IMR-90 (cell line): ENCODE data around the gene AHCTF1. TPM values are rescaled to one million over a fixed set of nuclear protein-coding genes. Genes with fewer than 3 reads are reported as not detected.

Experiments
- ATAC-seq: fragments of 200-7000 bp; cut with Tn5 transposase; 2 replicates; pipeline ENCODE4 v1.9.1; 2020; ENCODE audit warnings: low read depth, mild to moderate bottlenecking, moderate library complexity
- BruUV-seq: library from RNA; stranded (reverse); fragments of 400-500 nt; replicated peaks from 2 replicates; lab custom pipeline; 2021; lab: Mats Ljungman, UMichigan
- CTCF ChIA-PET: fragments of 300-600 bp; formaldehyde crosslinking; extraction: SDS; loops from one replicate; lab custom pipeline; 2021; ENCODE audit warnings: antibody characterized with exemption; lab: Yijun Ruan, JAX
- POLR2A ChIA-PET: fragments of 300-600 bp; sonication (Branson Sonifier 250); formaldehyde crosslinking; loops from one replicate; lab custom pipeline; 2022; ENCODE audit warnings: antibody characterized with exemption; ENCODE audit not compliant: unreplicated experiment; lab: Charles Lee
- DNase-seq: peaks from one replicate; pipeline ENCODE4 v3.0.0; 2013
- H2AFZ ChIP-seq: replicated peaks from 2 replicates; pipeline ENCODE3; 2013; ENCODE audit warnings: low read length, mild to moderate bottlenecking; ENCODE audit not compliant: poor library complexity
- H2AK5ac ChIP-seq: 2 replicates; pipeline ENCODE4 v1.6.1; 2013; ENCODE audit warnings: low read depth, low read length, inconsistent platforms
- H2AK9ac ChIP-seq: replicated peaks from 2 replicates; pipeline ENCODE3; 2013; ENCODE audit warnings: mild to moderate bottlenecking, low read depth, low read length, moderate library complexity; ENCODE audit not compliant: poor library complexity
- H2BK120ac ChIP-seq: 2 replicates; pipeline ENCODE4 v1.6.1; 2013; ENCODE audit warnings: low read depth, low read length, inconsistent platforms
- H2BK15ac ChIP-seq: 3 replicates; pipeline ENCODE4 v1.6.1; 2013; ENCODE audit warnings: low read depth, low read length, inconsistent platforms
- H2BK20ac ChIP-seq: 2 replicates; pipeline ENCODE4 v1.6.1; 2013; ENCODE audit warnings: low read depth, mild to moderate bottlenecking, inconsistent platforms, low read length, moderate library complexity
- H2BK5ac ChIP-seq: 2 replicates; pipeline ENCODE4 v1.6.1; 2013; ENCODE audit warnings: mild to moderate bottlenecking, low read depth, low read length, inconsistent platforms; ENCODE audit not compliant: poor library complexity, severe bottlenecking
- H3K14ac ChIP-seq: replicated peaks from 2 replicates; pipeline ENCODE4 v1.6.1; 2013; ENCODE audit warnings: low read depth, low read length, inconsistent platforms
- H3K18ac ChIP-seq: 2 replicates; pipeline ENCODE4 v1.6.1; 2013; ENCODE audit warnings: low read depth, low read length, control low read depth
- H3K23ac ChIP-seq: 2 replicates; pipeline ENCODE4 v1.6.1; 2013; ENCODE audit warnings: low read depth, low read length, inconsistent platforms
- H3K27ac ChIP-seq: 2 replicates; pipeline ENCODE4 v1.5.1; 2013; ENCODE audit warnings: mild to moderate bottlenecking, control low read depth, low read length; ENCODE audit not compliant: insufficient read depth
- H3K27me3 ChIP-seq: 2 replicates; pipeline ENCODE4 v1.6.1; 2013; ENCODE audit warnings: low read length; ENCODE audit not compliant: control insufficient read depth, insufficient read depth
- H3K36me3 ChIP-seq: 2 replicates; pipeline ENCODE4 v1.6.1; 2013; ENCODE audit warnings: low read length, mixed read lengths; ENCODE audit not compliant: control insufficient read depth, insufficient read depth
- H3K4ac ChIP-seq: 2 replicates; pipeline ENCODE4 v1.6.1; 2013; ENCODE audit warnings: low read depth, low read length, inconsistent platforms
- H3K4me1 ChIP-seq: 2 replicates; pipeline ENCODE4 v1.6.1; 2013; ENCODE audit warnings: low read length, mixed read lengths; ENCODE audit not compliant: control insufficient read depth, insufficient read depth
- H3K4me2 ChIP-seq: 2 replicates; pipeline ENCODE4 v1.6.1; 2013; ENCODE audit warnings: low read depth, mild to moderate bottlenecking, control low read depth, low read length, moderate library complexity
- H3K4me3 ChIP-seq: 2 replicates; pipeline ENCODE4 v1.5.1; 2013; ENCODE audit warnings: low read depth, mild to moderate bottlenecking, control low read depth, low read length, moderate library complexity; ENCODE audit not compliant: insufficient read depth
- H3K56ac ChIP-seq: 2 replicates; pipeline ENCODE4 v1.6.1; 2013; ENCODE audit warnings: low read length, inconsistent platforms; ENCODE audit not compliant: insufficient read depth; ENCODE audit errors: extremely low read depth
- H3K79me1 ChIP-seq, 2 experiments: 2 replicates each; pipeline ENCODE4 v1.6.1; 2013; ENCODE audit warnings: low read length in 2 of 2, inconsistent platforms in 1 of 2, low read depth in 1 of 2
- H3K9ac ChIP-seq: 2 replicates; pipeline ENCODE4 v1.6.1; 2013; ENCODE audit warnings: low read depth, low read length, control low read depth
- H3K9me1 ChIP-seq: 2 replicates; pipeline ENCODE4 v1.6.1; 2013; ENCODE audit warnings: low read length, inconsistent platforms; ENCODE audit not compliant: insufficient read depth
- H3K9me3 ChIP-seq: 2 replicates; pipeline ENCODE4 v1.6.1; 2013; ENCODE audit warnings: low read length; ENCODE audit not compliant: control insufficient read depth, insufficient read depth
- H4K20me1 ChIP-seq: 2 replicates; pipeline ENCODE4 v1.6.1; 2013; ENCODE audit warnings: low read length, inconsistent platforms; ENCODE audit not compliant: insufficient read depth
- H4K5ac ChIP-seq: 2 replicates; pipeline ENCODE4 v1.6.1; 2013; ENCODE audit warnings: mild to moderate bottlenecking, low read depth, low read length, control low read depth
- H4K8ac ChIP-seq, 2 experiments: 2 replicates each; pipeline ENCODE4 v1.6.1; 2013; ENCODE audit warnings: low read depth in 2 of 2, low read length in 2 of 2, control low read depth in 1 of 2, inconsistent platforms in 1 of 2
- H4K91ac ChIP-seq: 2 replicates; pipeline ENCODE4 v1.6.1; 2013; ENCODE audit warnings: low read depth, low read length, inconsistent platforms; ENCODE audit not compliant: insufficient read depth
- MAZ ChIP-seq: IDR thresholded peaks from 2 replicates; pipeline ENCODE4 v1.6.1; 2012; ENCODE audit warnings: low read depth, mild to moderate bottlenecking, low read length, improper control_type of control experiment, moderate library complexity, borderline replicate concordance
- WGBS, 2 experiments: methylation state at CpG; one replicate each; pipeline versions ENCODE4 v1.1.5 to v1.1.7; 2013; ENCODE audit warnings: missing lambda C conversion rate in 2 of 2; ENCODE audit not compliant: insufficient read length in 1 of 2; ENCODE audit errors: extremely low coverage in 2 of 2; 5-methylcytosine and 5-hydroxymethylcytosine counted together
- dilution Hi-C: fragments of 300-500 bp; cut with HindIII; formaldehyde crosslinking; loops from one replicate; pipeline ENCODE4 v1.14.3; 2018; ENCODE audit warnings: low sequenced_read_pairs; ENCODE audit not compliant: unreplicated experiment
- in situ Hi-C: fragments of 300-500 bp; cut with MboI; formaldehyde crosslinking; loops from 3 replicates; pipeline ENCODE4 v1.14.3; 2019; ENCODE audit warnings: low sequenced_read_pairs, inconsistent platforms, mixed read lengths
- intact Hi-C: fragments of 100-400 bp; cut with micrococcal nuclease; formaldehyde crosslinking; loops from 2 replicates; pipeline ENCODE4 v1.10.0; 2022
- polyA plus RNA-seq, 3 experiments: library from polyadenylated mRNA; depleted of rRNA; stranded (reverse); fragments of >200 nt; gene quantifications; 2 replicates each; pipeline ENCODE4 v1.2.3, GENCODE V29; 2012; ENCODE audit warnings: low replicate concordance in 1 of 3
- total RNA-seq: library from RNA; depleted of rRNA; stranded (reverse); fragments of >200 nt; gene quantifications from 2 replicates; pipeline ENCODE4 v1.2.3, GENCODE V29; 2012

AHCTF1 gene
- total and polyA plus RNA-seq, 2 of the 4 experiments (the other 2 are of a cell fraction): 8.9 to 29.0 TPM

GRCh38 chr1:246800356-246800755, 131.4 kb downstream of the AHCTF1 start:
- Histone ChIP-seq H3K4me1 (no peaks in the 10 kb centered on the region), H3K18ac (no peak overlapping the region), H3K56ac (no peak overlapping the region), H2AK9ac (no peak overlapping the region), H3K9me1 (no peaks in the 10 kb centered on the region), H3K79me1 (no peaks in the 10 kb centered on the region), H4K8ac (no peak overlapping the region), H3K23ac (no peak overlapping the region), H2BK15ac (no peak overlapping the region), H2BK120ac (no peak overlapping the region), H4K20me1 (no peaks in the 10 kb centered on the region), H3K9me3 (no peaks in the 10 kb centered on the region; the same call in 1 of the 2 replicates), H2BK5ac (no peak overlapping the region), H2BK20ac (no peak overlapping the region), H2AFZ (no peak overlapping the region), H3K27ac (no peak overlapping the region), H3K36me3 (no peaks in the 10 kb centered on the region), H2AK5ac (no peak overlapping the region), H3K9ac (no peak overlapping the region), H3K4me2 (no peak overlapping the region), H3K14ac (no peak overlapping the region), H4K91ac (no peak overlapping the region), H3K27me3 (peaks cover 26% of the 10 kb centered on the region; the same call in 1 of the 2 replicates), H4K5ac (no peak overlapping the region), H3K4me3 (no peak overlapping the region), H3K4ac (no peak overlapping the region)
- no peak for TF ChIP-seq MAZ
- ATAC-seq (no peak), DNase-seq (no peak)
- WGBS, 2 experiments: no CpG with 5 or more reads among the region's 3 CpGs
- CTCF ChIA-PET: no interaction called here
- intact Hi-C loops (no loop called here), in situ Hi-C loops (no loop called here), dilution Hi-C loops (no loop called here)
- POLR2A ChIA-PET: no interaction called here
- BruUV-seq: no TSS peak
